GM12873 (cell line): ENCODE results near the gene CRY1.

Source experiments
- CTCF ChIP-seq: IDR thresholded peaks from 2 replicates; pipeline ENCODE4 v1.5.1; 2012; ENCODE audit warnings: low read depth, mild to moderate bottlenecking, moderate library complexity, low read length, control low read depth; ENCODE audit not compliant: insufficient read depth; ENCODE audit errors: missing control alignments

CRY1 gene

GRCh38 chr12:107119091-107119490, 25.7 kb upstream of the CRY1 start:
- TF ChIP-seq CTCF = no peak

- no peak for TF ChIP-seq CTCF
Observed at GRCh38 chr12:107118624-107119023, 25.3 kb upstream of the CRY1 start.

DNA sequence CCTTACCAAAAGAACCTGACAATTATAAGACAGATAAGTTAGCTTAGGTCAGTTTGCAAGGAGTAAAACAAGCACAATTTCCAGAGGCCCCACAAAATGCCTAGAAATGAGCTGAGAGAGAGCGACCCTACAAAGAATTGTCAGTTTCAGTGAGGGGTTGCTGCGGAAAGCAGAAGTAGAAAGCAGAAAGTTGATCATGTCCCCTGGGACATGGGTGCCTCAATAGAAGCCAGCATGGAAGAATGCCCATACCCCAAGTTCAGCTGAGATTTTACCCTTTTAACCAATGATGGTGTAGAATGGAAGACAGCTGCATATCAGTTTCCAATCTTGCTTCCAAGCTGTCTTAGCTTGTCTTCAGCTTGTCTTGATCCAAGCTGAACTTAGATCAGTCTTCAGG, 21.8 kb upstream of the CRY1 start:
- no peak for TF ChIP-seq CTCF

GRCh38 chr12:107111314-107111713, 18.0 kb upstream of the CRY1 start:
- TF ChIP-seq CTCF = no peak

GRCh38 chr12:107109726-107110719, 16.7 kb upstream of the CRY1 start:
- TF ChIP-seq CTCF = no peak

DNA sequence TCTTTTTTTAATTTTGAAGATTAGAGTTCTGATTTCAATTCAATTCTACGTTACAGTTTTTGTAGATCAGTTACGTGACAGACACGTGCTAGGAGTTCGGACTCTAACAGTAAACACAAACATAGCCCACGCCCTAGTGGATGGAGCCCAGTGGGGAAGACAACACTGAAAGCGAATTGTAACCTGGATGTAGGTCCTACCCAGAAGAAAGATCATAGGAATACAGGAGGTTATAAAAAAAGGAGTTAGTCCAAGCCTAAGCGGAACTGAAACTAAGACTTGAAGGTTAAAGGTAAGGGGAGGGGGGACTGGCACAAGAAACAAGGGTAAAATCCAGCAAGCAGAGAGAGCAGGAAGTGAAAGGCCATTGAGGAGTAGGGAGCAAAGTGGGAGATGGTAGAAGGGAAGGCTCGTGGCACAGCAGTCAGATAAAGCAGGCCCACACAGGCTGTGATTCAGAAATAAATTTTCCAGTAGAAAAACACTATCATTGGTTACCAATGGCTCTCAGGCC, 15.7 kb upstream of the CRY1 start:
- TF ChIP-seq CTCF = no peak

DNA sequence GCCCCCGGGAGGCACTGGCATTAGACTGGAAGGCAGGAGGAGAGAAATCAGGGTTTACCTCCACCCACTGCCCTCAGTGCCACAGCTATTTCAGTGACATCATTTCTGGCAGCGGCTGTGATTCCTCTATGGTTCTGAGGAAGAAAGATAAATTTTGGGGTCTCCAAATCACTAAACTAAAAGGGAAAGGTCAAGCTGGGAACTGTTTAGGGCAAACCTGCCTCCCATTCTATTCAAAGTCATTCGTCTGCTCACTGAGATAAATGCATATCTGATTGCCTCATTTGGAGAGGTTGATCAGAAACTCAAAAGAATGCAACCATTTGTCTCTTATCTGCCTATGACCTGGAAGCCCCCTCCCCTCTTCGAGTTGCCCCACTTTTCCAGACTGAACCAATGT, 14.0 kb upstream of the CRY1 start:
- TF ChIP-seq CTCF = no peak
